HG03457 (cell line): ENCODE results near the gene ST7.
"Not testable (repeated sequence)": the region's sequence is repeated elsewhere in the genome, so short reads cannot be mapped to it uniquely, and the experiment has no call there.

Experiments
- ATAC-seq: cut with Tn5 transposase; IDR thresholded peaks from one replicate; pipeline ENCODE4 v1.9.1; 2021; ENCODE audit warnings: moderate number of reproducible peaks; ENCODE audit not compliant: unreplicated experiment

ST7 gene, protein sequence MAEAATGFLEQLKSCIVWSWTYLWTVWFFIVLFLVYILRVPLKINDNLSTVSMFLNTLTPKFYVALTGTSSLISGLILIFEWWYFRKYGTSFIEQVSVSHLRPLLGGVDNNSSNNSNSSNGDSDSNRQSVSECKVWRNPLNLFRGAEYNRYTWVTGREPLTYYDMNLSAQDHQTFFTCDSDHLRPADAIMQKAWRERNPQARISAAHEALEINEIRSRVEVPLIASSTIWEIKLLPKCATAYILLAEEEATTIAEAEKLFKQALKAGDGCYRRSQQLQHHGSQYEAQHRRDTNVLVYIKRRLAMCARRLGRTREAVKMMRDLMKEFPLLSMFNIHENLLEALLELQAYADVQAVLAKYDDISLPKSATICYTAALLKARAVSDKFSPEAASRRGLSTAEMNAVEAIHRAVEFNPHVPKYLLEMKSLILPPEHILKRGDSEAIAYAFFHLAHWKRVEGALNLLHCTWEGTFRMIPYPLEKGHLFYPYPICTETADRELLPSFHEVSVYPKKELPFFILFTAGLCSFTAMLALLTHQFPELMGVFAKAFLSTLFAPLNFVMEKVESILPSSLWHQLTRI

GRCh38 chr7:116953372-116953905, at the start of gene ST7:
Gene ST7, plus strand, starts transcription at chr7:116953501. Its CDS starts 40 bp downstream, at chr7:116953541.
- peak; percentile 31 for ATAC-seq

- no peak for ATAC-seq
Observed at GRCh38 chr7:116906391-116906790, 46.9 kb upstream of the ST7 start.

- no peak for ATAC-seq
Observed at GRCh38 chr7:116910383-116910782, 42.9 kb upstream of the ST7 start.

- ATAC-seq, result no peak
Observed at GRCh38 chr7:116911801-116912200, 41.5 kb upstream of the ST7 start.

DNA sequence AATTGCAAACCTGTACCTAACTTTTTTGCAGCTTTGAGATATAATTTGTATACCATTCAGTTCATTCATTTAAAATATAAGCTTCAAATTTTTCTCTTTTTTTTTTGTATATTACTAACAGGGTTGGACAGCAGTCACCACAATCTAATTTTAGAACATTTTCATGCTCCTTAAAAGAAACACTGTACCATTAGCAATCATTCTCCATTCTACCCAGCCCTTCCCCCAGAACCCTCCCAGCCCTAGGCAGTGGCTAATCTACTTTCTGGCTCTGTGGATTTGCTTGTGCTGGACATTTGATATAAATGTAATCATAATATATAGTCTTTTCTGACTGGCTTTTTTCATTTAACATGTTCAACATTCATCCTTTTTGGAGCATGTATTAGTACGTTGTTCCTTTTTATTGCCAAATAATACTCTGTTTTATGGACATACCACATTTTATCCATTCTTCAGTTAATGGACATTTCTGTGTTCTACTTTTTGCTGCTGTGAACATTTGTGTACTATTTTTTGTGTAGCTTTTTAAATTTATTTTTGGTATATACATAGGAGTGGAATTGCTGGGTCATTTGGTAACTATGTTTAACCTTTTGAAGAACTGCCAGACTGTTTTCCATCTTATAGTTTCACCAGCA, 40.9 kb upstream of the ST7 start:
- no peak for ATAC-seq

DNA sequence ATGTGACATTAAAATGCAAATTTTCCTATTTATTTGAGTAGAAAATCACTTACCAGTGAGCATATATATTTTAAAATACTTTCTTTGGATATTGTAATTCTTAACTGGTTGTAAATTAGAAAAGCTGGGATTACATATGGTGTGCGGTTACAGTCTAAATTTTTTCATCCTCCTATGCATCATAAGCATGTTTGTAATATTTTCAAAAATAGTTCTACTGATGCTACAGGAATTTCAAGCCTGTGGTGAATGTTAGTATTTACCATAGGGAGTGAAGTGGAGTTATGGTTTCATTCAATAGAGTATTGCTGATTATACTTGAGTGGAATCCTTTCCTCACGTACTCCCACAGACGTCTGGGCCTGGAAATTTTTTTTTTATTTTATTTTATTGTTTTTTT, 34.6 kb upstream of the ST7 start:
- no peak for ATAC-seq

DNA sequence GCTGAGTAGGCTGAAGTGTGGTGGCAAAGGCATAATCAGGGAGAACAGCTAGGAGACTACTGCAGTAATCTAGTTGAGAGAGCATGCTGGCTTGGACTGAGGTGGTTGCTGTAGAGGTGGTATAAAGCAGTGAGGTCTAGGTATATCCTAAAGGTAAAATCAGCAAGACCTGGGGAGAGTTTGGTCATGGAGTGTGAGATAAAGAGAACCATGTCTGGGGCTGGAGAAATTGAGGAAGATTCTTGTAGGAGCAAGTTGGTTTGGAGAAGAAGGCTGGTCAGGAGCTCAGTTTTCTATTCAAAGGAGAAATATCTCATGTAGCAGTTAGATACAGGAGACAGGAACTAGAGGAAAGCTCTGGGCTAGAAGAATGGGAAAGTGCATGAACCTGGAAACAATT, 32.9 kb upstream of the ST7 start:
- ATAC-seq, result no peak

GRCh38 chr7:116922545-116922944, 30.8 kb upstream of the ST7 start:
- ATAC-seq, result no peak

DNA sequence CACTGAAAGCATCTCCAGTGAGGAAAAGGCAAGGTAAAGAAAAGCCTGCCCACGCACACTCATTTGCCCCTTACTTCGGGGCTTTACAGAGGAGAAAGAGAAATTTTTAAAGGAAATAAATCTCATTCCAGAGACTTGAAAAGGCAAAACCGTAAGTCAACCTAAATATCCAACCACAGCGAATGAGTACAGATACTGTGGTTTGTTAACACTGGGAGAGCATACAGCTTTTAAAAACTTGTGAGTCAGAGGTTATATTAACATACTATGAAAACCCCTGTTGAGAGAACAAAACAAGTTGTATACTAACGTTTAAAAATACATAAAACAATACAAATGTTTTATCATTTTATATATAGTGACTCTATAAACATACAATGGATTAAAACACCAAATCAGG, 28.6 kb upstream of the ST7 start:
- ATAC-seq, result no peak

DNA sequence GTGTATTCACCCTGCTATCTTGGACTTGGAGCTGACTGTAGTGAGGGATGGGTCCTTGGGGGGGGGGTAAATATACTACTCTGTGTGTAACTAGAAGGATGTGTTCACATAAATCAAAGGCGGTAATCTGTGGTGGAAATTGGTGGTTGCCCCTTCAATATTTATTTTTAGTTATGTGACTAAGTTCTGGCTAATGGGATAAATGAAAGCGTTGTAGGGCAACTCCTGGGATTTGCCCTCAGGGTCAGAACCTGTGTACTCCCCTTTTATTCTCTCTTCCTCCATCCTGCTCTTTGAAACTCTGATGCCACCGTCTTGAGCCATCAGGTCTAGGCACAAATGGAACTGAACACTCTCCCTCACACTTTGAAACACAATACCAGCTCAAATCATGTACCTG, 24.3 kb upstream of the ST7 start:
- ATAC-seq, result no peak

GRCh38 chr7:116929914-116930913, 23.1 kb upstream of the ST7 start:
- peak; percentile 73 for ATAC-seq

DNA sequence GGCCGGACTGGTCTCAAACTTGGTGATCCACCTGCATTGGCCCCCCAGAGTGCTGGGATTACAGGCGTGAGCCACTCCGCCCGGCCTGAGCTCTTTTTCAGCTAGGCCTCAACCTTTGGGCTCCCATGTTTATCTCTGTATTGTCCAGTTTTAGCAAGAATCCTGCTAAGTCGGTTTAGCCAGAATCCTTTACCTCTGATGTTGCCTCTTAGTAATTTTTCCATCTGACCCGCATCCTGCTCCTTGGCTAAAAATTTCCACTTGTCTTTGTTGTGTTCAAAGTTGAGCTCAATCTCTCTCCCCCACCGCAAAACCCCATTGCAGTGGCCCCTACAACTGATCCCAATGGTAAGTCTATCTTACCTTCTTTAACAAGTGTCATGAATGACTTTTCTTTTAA, 20.7 kb upstream of the ST7 start:
- ATAC-seq, result no peak

GRCh38 chr7:116933465-116933864, 19.8 kb upstream of the ST7 start:
- ATAC-seq, result no peak

- ATAC-seq, result no peak
Observed at GRCh38 chr7:116934580-116934979, 18.7 kb upstream of the ST7 start.

DNA sequence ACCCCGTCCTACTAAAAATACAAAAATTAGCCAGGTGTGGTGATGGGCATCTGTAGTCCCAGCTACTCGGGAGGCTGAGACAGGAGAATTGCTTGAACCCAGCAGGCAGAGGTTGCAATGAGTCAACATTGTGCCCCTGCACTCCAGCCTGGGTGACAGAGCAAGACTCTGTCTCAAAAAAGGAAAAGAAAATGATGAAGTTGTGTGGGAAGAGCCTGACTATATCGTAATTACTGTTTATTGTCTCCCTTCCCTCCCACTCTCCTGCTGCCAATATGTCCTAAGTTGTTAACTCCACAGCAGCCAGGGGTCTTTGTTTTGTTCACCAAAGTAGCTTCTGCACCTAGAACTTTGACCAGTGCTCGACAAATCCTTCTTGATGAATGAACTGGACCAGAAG, 16.5 kb upstream of the ST7 start:
- ATAC-seq, result not testable (repeated sequence)

DNA sequence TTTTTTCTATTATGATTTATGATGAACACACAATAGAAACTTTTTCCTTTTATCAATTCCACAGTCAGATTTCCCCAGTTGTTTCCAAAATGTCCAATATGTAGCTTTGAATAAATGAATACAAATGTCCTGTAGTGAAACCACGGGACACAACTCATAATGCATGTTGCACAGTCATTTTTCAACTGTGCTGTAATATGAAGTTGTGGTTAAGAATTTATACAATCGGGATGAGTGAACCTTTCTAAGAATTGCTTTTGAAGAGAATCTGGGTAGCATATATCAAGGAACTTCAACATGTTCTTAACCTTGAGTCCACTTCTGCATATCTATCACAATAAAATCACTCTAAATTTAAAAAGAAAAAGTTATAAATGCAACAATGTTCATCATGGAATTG, 14.6 kb upstream of the ST7 start:
- ATAC-seq, result no peak

- no peak for ATAC-seq
Observed at GRCh38 chr7:116940689-116941370, 12.5 kb upstream of the ST7 start.

- ATAC-seq, result no peak
Observed at GRCh38 chr7:116942504-116942903, 10.8 kb upstream of the ST7 start.

GRCh38 chr7:116948934-116949333, 4.4 kb upstream of the ST7 start:
- no peak for ATAC-seq
